ENCODE results near the gene TMEM250.
"Not testable (repeated sequence)": the region's sequence is repeated elsewhere in the genome, so short reads cannot be mapped to it uniquely, and the experiment has no call there.

TMEM250 gene

GRCh38 chr9:136111190-136111589 is 7.5 kb downstream of the TMEM250 start:
- no peak for DNase-seq (ENCODE audit: low spot score)

DNA sequence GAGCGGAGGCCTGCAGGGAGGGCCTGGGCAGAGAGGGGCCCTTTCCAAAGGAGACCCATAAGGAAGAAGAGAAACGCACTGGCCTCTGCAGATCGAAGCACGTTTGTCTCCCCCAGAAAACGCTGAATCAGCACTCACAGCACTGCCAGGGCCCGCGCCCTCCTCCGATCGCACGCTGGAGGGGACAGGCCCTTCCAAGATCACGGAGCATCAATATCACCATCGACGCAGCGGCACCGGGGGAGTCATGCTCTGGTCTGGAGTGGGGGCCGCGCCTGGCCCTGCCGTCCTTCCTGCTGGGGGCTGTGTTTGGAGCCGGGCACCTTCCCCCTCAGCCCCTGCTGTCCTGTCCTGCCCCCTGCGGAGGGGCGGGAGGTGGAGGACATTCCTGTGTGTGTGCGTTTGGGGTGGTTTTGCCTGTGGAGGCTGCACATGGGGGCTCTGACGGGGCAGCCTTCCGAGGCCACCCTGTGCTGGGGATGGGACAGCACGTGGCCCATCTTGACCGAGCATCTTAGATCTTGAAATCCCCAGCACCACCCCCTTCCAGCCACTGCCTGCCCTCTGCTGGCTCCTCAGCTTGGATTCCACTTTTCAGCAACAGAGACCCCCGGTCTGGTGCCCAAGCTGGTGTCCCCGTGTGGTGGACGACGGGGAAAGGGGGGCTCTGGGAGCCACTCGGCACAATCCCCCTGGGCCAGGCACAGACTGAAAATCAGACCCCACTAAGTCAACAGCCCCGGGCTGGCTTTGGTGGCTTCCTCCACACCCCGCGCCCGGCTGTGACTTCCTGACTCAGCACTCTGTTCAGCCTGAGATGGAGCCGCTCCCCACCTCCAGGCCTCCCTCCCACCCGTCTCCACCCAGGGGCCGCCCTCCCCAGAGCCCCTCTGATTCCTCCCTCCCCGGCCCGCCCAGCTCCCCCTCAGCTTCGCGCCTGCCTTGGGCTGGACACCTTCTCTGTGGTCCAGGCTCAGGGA is 8.3 kb downstream of the TMEM250 start:
- DNase-seq (ENCODE audit: low spot score): peak; percentile 30

DNA sequence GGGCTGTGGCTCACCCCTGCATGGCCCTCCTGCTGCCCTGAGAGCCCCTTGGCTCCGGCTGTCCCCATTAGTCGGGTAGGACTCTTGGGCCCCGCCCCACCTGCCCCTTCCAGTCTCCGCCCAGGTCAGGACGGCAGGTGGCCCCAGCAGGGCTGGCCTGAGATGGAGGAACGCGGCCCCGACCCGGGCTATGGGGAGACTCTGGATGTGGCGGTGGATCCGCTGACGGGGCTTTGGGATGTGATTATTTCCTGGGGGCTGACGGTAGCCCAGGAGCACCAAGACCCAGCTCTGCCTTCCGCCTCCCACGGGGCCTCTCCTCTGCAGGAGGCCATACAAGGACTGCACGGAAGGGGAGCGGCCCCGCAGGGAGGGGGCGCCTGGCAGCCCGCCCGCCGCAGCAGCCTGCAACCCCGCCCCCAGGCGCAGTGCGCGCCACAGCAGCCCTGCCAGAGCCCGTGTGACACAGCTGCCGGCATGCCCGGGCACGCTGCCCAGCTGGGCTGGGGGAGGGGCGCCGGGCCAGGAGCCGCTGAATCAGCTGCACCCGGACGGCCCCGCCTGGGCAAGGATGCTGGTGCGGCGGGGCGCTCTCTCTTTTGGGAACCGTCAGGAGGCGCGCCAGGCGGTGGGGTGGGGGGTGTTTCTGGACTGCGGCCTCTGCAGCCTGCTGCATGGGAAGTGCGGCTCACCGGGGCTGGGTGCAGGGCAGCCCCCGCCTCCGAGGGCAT is 9.2 kb downstream of the TMEM250 start:
- peak; percentile 89 for DNase-seq (ENCODE audit: low spot score)

GRCh38 chr9:136108648-136109266 is 9.9 kb downstream of the TMEM250 start:
- no peak for DNase-seq (ENCODE audit: low spot score)

DNA sequence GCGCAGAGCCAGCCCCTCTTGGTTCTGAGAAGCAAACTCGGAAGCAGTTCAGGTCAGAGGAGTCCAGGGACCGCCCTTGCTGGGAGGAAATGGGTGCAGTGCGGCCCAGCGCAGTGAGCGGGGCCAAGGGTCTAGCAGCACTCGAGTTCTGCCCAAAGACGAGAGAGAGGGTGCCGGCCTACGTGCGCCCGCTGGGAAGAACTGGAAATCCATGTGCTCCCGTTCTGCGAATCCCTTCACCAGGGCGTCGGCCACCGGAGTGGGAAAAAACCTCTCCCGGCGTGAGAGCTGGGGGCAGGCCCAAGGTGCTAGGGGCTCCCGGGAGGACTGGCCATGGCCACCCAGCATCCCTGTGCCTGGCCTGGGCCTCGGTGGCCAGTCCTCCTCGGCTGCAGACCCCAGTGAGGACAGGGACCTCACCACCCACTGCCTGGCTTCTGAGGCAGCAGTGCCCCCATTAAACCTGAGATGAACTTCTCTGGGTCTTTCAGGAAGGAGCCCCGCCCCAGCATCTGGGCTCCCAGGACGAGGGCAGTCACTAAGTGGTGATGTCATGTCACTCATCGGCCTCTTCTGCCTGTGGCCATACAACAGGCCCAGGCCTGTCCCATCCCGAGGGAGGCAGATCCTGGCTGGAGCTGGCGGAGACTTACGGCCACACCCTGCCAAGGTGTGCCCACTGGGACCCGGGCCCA is 10.6 kb downstream of the TMEM250 start:
- no peak for DNase-seq (ENCODE audit: low spot score)

DNA sequence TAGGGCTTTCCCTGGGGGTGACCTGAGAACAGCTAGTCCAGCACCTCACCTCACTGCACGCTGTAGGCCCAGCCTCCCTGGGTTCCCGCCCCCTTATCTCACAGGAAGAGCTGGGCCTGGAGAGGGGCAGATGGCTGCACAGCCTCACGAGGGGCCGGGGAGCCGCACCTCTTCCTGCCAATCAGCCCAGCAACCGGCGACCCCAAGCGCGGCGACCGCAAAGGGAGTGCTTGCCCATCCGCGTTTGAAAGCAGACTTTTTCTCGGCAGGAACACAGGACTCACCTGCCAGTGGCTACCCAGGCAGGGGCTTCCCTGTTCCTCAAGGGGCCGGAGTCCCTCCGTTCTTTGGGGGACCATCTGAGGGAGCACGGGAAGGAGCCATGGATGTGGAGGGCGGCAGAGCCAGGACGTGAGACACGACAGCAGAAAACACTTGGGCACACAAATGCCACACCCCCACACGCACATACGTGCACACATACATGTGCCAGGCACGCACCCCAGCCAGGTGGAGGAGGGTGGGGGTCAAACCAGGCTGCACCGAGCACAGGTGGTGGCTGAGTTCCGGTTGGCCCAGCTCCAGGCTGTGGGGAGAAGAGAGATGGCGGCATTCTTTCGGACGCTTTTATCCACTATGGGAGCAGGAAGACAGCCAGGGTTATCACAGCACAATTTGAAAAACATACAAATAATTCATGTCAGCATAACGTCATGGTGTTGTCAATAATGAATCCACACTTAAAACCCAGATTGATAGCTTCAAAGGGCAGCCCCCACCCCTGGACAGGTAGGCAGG is 11.3 kb downstream of the TMEM250 start:
- DNase-seq (ENCODE audit: low spot score): no peak

DNA sequence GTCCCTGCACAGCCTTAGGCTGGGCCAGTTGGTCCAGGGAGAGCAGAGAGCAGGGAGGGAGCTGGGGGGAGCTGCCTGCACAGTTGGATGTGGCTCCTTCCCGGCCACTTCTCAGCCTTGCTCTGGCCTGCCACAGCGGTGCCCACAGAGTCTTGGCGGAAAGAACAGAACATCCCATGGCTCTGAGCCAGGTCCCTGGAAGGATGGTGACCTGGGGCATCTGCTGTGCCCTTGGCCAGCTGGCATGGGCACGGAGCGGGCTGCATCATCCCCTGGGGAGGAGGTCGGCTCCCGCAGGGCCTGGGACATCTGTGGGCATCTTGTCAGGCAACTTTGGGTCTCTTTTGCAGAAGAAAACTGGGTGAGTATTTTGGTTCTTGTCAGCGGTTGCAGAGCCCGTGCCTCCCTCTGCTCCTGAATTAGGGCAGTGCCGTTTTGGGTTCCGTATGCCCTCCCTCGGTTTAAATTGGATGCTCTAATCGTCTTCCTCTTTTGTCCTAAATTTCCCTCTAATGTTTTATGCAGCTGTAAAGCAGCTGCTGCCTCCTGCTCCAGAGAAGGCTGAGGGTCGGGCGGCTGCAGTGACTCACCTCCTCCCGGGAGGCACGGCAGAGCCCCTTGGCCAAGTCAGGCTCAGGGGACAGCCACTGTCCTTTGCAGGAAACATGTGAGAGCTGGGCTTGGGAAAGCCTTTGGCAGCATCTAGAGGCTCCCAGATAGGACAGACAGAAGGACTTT is 13.1 kb downstream of the TMEM250 start:
- DNase-seq (ENCODE audit: low spot score): no peak

- no peak for DNase-seq (ENCODE audit: low spot score)
These were observed 13.8 kb downstream of the TMEM250 start for GRCh38 chr9:136104916-136105315.

GRCh38 chr9:136104488-136104800 is 14.2 kb downstream of the TMEM250 start:
- no peak for DNase-seq (ENCODE audit: low spot score)

DNA sequence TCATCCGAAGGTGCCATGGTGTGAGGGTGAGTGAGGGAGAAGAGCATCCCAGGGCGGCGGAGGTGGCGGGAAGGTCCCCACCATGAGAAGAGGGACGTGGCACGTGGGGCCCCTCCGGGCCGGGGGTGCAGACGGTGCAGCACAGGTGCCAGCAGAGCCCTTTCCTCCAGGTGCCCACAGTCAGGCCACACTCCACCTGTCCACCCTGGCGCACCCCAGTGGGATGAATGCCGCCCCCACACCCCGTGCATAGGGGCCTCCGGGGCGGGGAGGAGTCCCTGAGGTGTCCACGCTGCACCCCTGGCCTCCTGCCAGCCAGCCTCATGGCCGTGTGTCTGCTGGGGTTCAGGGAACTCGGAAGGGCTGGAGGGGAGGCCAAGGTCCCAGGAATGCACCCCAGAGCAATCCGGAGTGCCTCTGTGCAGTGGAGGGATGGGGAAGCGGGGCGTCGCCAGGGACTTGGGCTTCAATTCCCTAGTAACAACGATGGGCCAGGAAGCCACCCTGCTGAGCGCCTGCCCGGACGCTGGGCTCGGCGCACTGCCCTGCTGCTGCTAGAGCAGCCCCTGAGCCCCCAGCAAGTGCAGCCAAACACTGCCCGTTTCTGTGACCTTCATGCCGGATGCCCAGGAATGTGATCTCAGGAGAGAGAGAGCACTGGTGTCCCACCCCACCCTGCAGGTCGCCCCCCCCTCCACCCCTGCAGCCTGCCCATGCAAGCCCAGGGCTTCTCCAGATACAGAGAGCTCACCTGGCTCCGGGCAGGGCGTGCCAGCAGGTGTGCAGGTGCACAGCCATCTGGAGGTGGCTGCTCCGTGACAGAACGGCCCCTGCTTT is 14.8 kb downstream of the TMEM250 start:
- no peak for DNase-seq (ENCODE audit: low spot score)

GRCh38 chr9:136101615-136102074 is 17.0 kb downstream of the TMEM250 start:
- not testable (repeated sequence) for DNase-seq (ENCODE audit: low spot score)

DNA sequence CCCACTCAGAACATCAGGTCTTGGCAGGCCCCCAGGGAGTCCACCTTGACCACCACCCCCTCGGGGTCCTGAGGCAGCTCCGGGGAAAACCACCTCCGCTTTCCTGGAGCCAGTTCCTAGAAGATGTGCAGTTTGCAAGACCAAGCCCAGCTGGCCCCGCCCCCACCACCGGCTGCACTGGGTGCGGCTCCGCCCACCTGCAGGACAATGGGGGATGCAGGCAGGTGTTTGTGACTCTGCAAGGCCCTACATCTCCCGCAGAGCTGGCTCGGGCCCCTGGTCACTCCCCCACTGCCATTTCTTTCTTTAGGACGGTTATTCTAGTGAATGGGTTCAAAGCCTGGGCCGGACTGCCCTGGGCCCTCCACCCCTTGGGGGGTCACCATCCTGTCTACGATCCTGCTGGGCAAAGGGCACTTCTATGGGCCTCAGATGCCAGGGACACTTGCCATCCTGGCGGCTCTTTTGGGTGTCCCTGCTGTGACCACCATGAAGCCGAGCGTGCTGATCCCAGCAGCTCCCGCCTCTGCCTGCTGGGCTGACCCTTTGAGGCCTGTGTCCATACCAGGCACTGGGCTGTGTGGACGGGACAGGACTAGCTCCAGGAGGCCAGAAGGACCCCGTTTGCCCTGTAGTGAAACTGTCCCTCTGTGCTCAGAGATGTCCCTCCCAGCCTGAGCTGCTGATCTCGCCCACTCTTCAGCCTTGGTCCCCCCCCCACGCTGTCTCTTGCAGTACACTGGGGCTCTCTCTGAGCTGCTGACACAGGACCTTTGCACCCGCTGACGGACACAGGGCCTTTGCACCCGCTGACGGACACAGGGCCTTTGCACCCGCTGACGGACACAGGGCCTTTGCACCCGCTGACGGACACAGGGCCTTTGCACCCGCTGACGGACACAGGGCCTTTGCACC is 17.7 kb downstream of the TMEM250 start:
- DNase-seq (ENCODE audit: low spot score): no peak

GRCh38 chr9:136099542-136099941 is 19.1 kb downstream of the TMEM250 start:
- DNase-seq (ENCODE audit: low spot score): no peak

- no peak for DNase-seq (ENCODE audit: low spot score)
These were observed 19.8 kb downstream of the TMEM250 start for GRCh38 chr9:136098844-136099243.

DNA sequence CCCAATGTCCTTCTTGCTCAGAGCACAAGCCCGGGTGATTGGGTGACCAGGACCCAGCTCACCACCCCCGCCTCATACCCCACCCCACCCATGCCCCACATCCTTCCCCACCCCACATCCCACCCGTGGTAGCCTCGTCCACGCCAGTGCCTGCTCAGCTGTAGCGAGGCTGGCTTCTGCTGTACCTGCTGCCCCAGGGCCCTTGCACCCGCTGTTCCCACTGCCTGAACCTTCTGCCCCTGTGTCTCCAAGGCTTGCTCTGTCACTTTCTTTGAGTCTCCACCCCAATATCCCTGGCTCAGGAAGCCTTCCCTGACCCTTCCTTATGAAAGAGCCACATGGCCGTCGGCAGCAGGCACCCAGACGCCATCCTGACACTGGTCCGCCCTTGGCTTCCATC is 20.5 kb downstream of the TMEM250 start:
- no peak for DNase-seq (ENCODE audit: low spot score)

GRCh38 chr9:136096505-136097001 is 22.1 kb downstream of the TMEM250 start:
- no peak for DNase-seq (ENCODE audit: low spot score)

- DNase-seq (ENCODE audit: low spot score): no peak
These were observed 23.3 kb downstream of the TMEM250 start, which contains the start of gene NACC2 for GRCh38 chr9:136095070-136096058. NACC2 (minus strand) TSS chr9:136095289; CDS start chr9:136050521, 44,768 bp downstream.
